ENCODE results near the gene CPVL.
"Not testable (repeated sequence)": the region's sequence is repeated elsewhere in the genome, so short reads cannot be mapped to it uniquely, and the experiment has no call there.

The CPVL gene

GRCh38 chr7:29099896-29100847 lies 46.2 kb downstream of the CPVL start:
- Mint-ChIP-seq H3K4me1 (ENCODE audit: low read depth) (peaks cover 3% of the 10 kb centered on the region), H3K4me3 (no peak overlapping the region), H3K27ac (no peak overlapping the region), H3K27me3 (no peaks in the 10 kb centered on the region), H3K36me3 (no peaks in the 10 kb centered on the region), H3K9me3 (ENCODE audit: low read depth) (no peaks in the 10 kb centered on the region)

GRCh38 chr7:29096446-29096730 lies 49.9 kb downstream of the CPVL start:
- H3K9me3 Mint-ChIP-seq (ENCODE audit: low read depth) = no peaks in the 10 kb centered on the region
- no peak overlapping the region for H3K4me3 Mint-ChIP-seq
- H3K4me1 Mint-ChIP-seq (ENCODE audit: low read depth) = peaks cover 3% of the 10 kb centered on the region
- H3K36me3 Mint-ChIP-seq = no peaks in the 10 kb centered on the region
- no peak overlapping the region for H3K27ac Mint-ChIP-seq
- H3K27me3 Mint-ChIP-seq = peaks cover 4% of the 10 kb centered on the region

GRCh38 chr7:29095631-29096445 lies 50.5 kb downstream of the CPVL start:
- Mint-ChIP-seq H3K4me3 (no peak overlapping the region), H3K27me3 (peaks cover 5% of the 10 kb centered on the region), H3K9me3 (ENCODE audit: low read depth) (no peaks in the 10 kb centered on the region), H3K36me3 (no peaks in the 10 kb centered on the region), H3K27ac (no peak overlapping the region), H3K4me1 (ENCODE audit: low read depth) (peaks cover 4% of the 10 kb centered on the region)

DNA sequence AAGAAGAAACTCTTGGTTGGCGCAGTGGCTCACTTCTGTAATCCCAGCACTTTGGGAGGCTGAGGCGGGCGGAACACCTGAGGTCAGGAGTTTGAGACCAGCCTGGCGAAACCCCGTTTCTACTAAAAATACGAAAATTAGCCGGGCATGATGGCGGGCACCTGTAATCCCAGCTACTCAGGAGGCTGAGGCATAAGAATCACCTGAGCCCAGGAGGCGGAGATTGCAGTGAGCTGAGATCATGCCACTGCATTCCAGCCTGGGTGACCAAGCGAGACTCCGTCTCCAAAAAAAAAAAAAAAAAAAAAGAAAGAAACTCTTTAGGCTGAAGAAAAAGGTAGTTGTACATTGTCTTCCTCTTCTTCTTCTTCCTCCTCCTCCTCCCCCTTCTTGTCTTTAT lies 53.2 kb downstream of the CPVL start:
- not testable (repeated sequence) for H3K36me3 Mint-ChIP-seq; H3K4me3 Mint-ChIP-seq; H3K27ac Mint-ChIP-seq; H3K4me1 Mint-ChIP-seq (ENCODE audit: low read depth); H3K27me3 Mint-ChIP-seq; H3K9me3 Mint-ChIP-seq (ENCODE audit: low read depth)

DNA sequence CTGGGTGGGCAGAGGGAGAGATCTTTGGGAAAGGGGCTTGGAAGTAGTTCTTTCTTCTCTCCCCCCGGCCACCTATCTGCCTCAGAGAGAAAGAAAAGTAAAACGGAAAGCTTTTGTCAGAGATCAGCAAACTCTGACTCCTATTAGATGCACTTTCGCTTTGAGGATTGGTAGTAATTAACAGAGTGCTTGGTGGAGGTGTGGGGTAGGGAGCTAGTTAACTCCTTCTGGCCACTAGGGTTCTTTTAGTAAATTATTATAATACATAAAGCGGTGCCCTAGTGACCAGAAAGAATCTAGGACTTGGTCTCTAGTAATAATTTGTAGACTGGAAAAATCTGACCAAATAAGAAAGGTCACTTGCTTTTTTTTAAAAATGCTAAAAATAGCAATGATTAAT lies 54.6 kb downstream of the CPVL start:
- no peaks in the 10 kb centered on the region for H3K9me3 Mint-ChIP-seq (ENCODE audit: low read depth)
- H3K36me3 Mint-ChIP-seq = no peaks in the 10 kb centered on the region
- H3K27me3 Mint-ChIP-seq = peaks cover 8% of the 10 kb centered on the region
- H3K4me1 Mint-ChIP-seq (ENCODE audit: low read depth) = peaks cover 6% of the 10 kb centered on the region
- H3K4me3 Mint-ChIP-seq = no peak overlapping the region
- no peak overlapping the region for H3K27ac Mint-ChIP-seq

GRCh38 chr7:29090836-29091601 lies 55.3 kb downstream of the CPVL start:
- H3K9me3 Mint-ChIP-seq (ENCODE audit: low read depth) = no peaks in the 10 kb centered on the region
- peaks cover 6% of the 10 kb centered on the region for H3K4me1 Mint-ChIP-seq (ENCODE audit: low read depth)
- H3K36me3 Mint-ChIP-seq = no peaks in the 10 kb centered on the region
- peaks cover 8% of the 10 kb centered on the region for H3K27me3 Mint-ChIP-seq
- H3K27ac Mint-ChIP-seq = no peak overlapping the region
- H3K4me3 Mint-ChIP-seq = no peak overlapping the region

GRCh38 chr7:29090151-29090805 lies 56.1 kb downstream of the CPVL start:
- Mint-ChIP-seq H3K27ac (no peak overlapping the region), H3K4me1 (ENCODE audit: low read depth) (peaks cover 6% of the 10 kb centered on the region), H3K4me3 (no peak overlapping the region), H3K9me3 (ENCODE audit: low read depth) (no peaks in the 10 kb centered on the region), H3K36me3 (no peaks in the 10 kb centered on the region), H3K27me3 (peaks cover 8% of the 10 kb centered on the region)

DNA sequence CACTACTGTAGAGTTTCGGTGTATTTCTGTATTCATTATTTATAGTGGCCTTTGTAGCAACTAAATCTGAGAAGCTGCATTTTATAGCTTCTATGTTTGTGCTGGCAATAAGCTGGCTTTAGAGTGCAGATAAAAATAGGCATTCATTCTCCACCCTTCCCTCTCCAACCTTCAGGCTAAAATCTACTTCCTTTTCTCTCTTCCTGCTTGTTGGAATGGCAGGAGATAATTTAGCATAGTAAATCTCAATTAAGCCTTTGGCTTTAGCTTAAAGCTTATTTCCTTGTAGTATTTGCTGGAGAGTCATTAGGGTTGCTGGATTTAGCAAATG lies 58.5 kb downstream of the CPVL start:
- H3K4me3 Mint-ChIP-seq = no peak overlapping the region
- H3K4me1 Mint-ChIP-seq (ENCODE audit: low read depth) = peaks cover 6% of the 10 kb centered on the region
- H3K27ac Mint-ChIP-seq = no peak overlapping the region
- no peaks in the 10 kb centered on the region for H3K9me3 Mint-ChIP-seq (ENCODE audit: low read depth)
- H3K27me3 Mint-ChIP-seq = peaks cover 9% of the 10 kb centered on the region
- H3K36me3 Mint-ChIP-seq = no peaks in the 10 kb centered on the region

- Mint-ChIP-seq H3K4me3 (no peak overlapping the region), H3K9me3 (ENCODE audit: low read depth) (no peaks in the 10 kb centered on the region), H3K36me3 (no peaks in the 10 kb centered on the region), H3K27ac (no peak overlapping the region), H3K4me1 (ENCODE audit: low read depth) (peaks cover 5% of the 10 kb centered on the region), H3K27me3 (peaks cover 7% of the 10 kb centered on the region)
Measured at GRCh38 chr7:29086545-29086944, 59.8 kb downstream of the CPVL start.

DNA sequence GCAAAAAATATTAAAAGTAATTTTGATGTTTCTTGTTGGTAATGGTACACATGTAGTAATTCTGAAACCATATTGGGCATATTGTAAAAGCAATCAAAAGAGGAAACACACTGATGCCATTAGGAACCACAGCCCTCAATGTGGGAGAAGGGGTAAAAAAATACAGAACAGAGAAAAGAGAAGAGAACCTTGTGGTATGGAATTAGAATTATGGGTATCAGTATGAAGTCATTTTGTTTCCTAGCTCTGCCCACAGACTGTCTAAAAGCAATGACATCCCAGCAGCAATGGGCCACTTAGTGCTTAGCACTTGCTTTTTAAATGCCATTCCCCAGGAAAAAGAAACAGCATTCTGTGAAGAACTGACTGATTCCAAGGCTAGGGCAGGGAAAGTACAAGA lies 61.5 kb downstream of the CPVL start:
- Mint-ChIP-seq H3K27me3 (peaks cover 2% of the 10 kb centered on the region), H3K9me3 (ENCODE audit: low read depth) (no peaks in the 10 kb centered on the region), H3K36me3 (no peaks in the 10 kb centered on the region), H3K4me1 (ENCODE audit: low read depth) (no peaks in the 10 kb centered on the region), H3K4me3 (no peak overlapping the region), H3K27ac (no peak overlapping the region)

DNA sequence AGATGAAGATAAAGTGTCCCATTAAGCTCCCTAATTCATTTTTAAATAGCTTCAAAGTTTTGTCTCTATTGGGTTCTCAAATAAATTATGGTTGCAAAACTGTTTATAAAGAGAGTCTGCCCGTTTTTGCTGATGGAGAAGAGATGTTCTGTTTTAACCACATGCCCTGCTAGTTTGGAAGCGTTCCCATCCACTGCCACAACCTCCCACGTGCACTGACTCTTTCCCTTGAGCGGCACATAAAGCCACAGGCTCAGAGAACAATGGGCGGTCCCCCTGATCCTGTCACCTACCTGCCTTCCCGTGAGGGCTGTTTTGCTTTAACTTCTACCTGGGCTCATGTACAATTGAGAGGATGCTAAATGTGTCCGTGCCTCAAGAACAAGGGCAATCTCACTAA lies 65.5 kb downstream of the CPVL start:
- Mint-ChIP-seq H3K27me3 (peaks cover 6% of the 10 kb centered on the region), H3K4me3 (no peak overlapping the region), H3K4me1 (ENCODE audit: low read depth) (no peaks in the 10 kb centered on the region), H3K9me3 (ENCODE audit: low read depth) (no peaks in the 10 kb centered on the region), H3K36me3 (no peaks in the 10 kb centered on the region), H3K27ac (no peak overlapping the region)

GRCh38 chr7:29078311-29079260 lies 67.8 kb downstream of the CPVL start:
- H3K4me3 Mint-ChIP-seq = no peak overlapping the region
- peaks cover 5% of the 10 kb centered on the region for H3K27me3 Mint-ChIP-seq
- no peaks in the 10 kb centered on the region for H3K4me1 Mint-ChIP-seq (ENCODE audit: low read depth)
- H3K36me3 Mint-ChIP-seq = no peaks in the 10 kb centered on the region
- H3K9me3 Mint-ChIP-seq (ENCODE audit: low read depth) = no peaks in the 10 kb centered on the region
- H3K27ac Mint-ChIP-seq = no peak overlapping the region

DNA sequence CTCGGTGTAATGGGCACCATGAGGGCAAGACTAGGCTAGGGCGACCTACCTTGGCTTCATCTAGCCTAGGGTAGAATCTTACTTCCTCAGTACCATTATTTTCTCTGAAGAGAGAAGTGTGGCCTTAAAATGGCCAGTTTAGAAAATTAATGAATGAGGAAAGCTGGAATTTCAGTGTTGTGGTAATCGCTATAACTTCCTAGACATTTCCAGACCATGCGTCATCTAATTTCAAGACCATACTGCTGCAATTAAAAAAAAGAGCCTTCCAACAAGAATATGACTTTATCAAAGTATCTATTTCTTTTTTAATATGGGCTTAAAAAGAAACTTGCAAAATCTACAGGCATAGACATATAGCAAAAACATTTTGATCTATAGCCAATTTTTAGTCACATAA lies 68.5 kb downstream of the CPVL start:
- H3K36me3 Mint-ChIP-seq = no peaks in the 10 kb centered on the region
- H3K9me3 Mint-ChIP-seq (ENCODE audit: low read depth) = no peaks in the 10 kb centered on the region
- peaks cover 5% of the 10 kb centered on the region for H3K27me3 Mint-ChIP-seq
- H3K4me1 Mint-ChIP-seq (ENCODE audit: low read depth) = no peaks in the 10 kb centered on the region
- no peak overlapping the region for H3K27ac Mint-ChIP-seq
- no peak overlapping the region for H3K4me3 Mint-ChIP-seq

GRCh38 chr7:29077176-29077575 lies 69.2 kb downstream of the CPVL start:
- Mint-ChIP-seq H3K36me3 (no peaks in the 10 kb centered on the region), H3K4me1 (ENCODE audit: low read depth) (no peaks in the 10 kb centered on the region), H3K9me3 (ENCODE audit: low read depth) (no peaks in the 10 kb centered on the region), H3K4me3 (no peak overlapping the region), H3K27ac (no peak overlapping the region), H3K27me3 (peaks cover 5% of the 10 kb centered on the region)
